ENCODE measurements around the gene MTURN.

MTURN gene

GRCh38 chr7:30136117-30136731 is 1.4 kb downstream of the MTURN start:
- DNase-seq, result no peak

GRCh38 chr7:30136743-30137485 is 2.1 kb downstream of the MTURN start:
- no peak for DNase-seq

GRCh38 chr7:30139836-30140384 is 5.1 kb downstream of the MTURN start:
- DNase-seq, result no peak

- DNase-seq, result no peak
Observed at GRCh38 chr7:30140456-30140855, 5.7 kb downstream of the MTURN start.

- no peak for DNase-seq
Observed at GRCh38 chr7:30142710-30143109, 7.9 kb downstream of the MTURN start.

- DNase-seq, result peak in 1 of 2 experiments; percentile 36
Observed at GRCh38 chr7:30143748-30144251, 9.0 kb downstream of the MTURN start.

GRCh38 chr7:30144657-30145306 is 10.0 kb downstream of the MTURN start:
- no peak for DNase-seq

- no peak for DNase-seq
Observed at GRCh38 chr7:30145426-30145970, 10.7 kb downstream of the MTURN start.

GRCh38 chr7:30146127-30146612 is 11.4 kb downstream of the MTURN start:
- DNase-seq, result no peak

GRCh38 chr7:30147223-30147622 is 12.4 kb downstream of the MTURN start:
- DNase-seq, result peak in 1 of 2 experiments; percentile 42

- no peak for DNase-seq
Observed at GRCh38 chr7:30147785-30148184, 13.0 kb downstream of the MTURN start.

- DNase-seq, result no peak
Observed at GRCh38 chr7:30148426-30148825, 13.6 kb downstream of the MTURN start.

- peak in 1 of 2 experiments; percentile 36 for DNase-seq
Observed at GRCh38 chr7:30148951-30149459, 14.2 kb downstream of the MTURN start.

- no peak for DNase-seq
Observed at GRCh38 chr7:30149640-30150272, 15.0 kb downstream of the MTURN start.

- no peak for DNase-seq
Observed at GRCh38 chr7:30150711-30151110, 15.9 kb downstream of the MTURN start.

- DNase-seq, result no peak
Observed at GRCh38 chr7:30154111-30154587, 19.4 kb downstream of the MTURN start.

GRCh38 chr7:30155481-30155880 is 20.7 kb downstream of the MTURN start:
- DNase-seq, result no peak

- peak in 1 of 2 experiments; percentile 40 for DNase-seq
Observed at GRCh38 chr7:30157204-30157603, 22.4 kb downstream of the MTURN start.

GRCh38 chr7:30159163-30159562 is 24.4 kb downstream of the MTURN start:
- DNase-seq, result no peak

GRCh38 chr7:30159698-30160143 is 24.9 kb downstream of the MTURN start:
- peak; percentile 34 to 38 for DNase-seq

- DNase-seq, result no peak
Observed at GRCh38 chr7:30160329-30160728, 25.5 kb downstream of the MTURN start.

GRCh38 chr7:30162133-30162532 is 27.3 kb downstream of the MTURN start:
- DNase-seq, result no peak
